HepG2 (cell line): ENCODE measurements around the gene KDM6B. TPM values are rescaled to one million over a fixed set of nuclear protein-coding genes. Genes with fewer than 3 reads are reported as not detected.

Source experiments
- E2F2 ChIP-seq: sonication (generic); formaldehyde crosslinking; IDR thresholded peaks from 2 replicates; pipeline ENCODE4 v1.4.0; 2020; ENCODE audit warnings: missing genetic modification reagents, borderline replicate concordance
- HIVEP1 ChIP-seq: sonication (generic); formaldehyde crosslinking; IDR thresholded peaks from 2 replicates; pipeline ENCODE4 v1.4.0; 2020; ENCODE audit warnings: mild to moderate bottlenecking, missing genetic modification reagents
- MIER2 ChIP-seq: IDR thresholded peaks from 2 replicates; pipeline ENCODE4 v1.6.1; 2016; ENCODE audit warnings: missing biosample characterization, missing genetic modification reagents
- MTA1 ChIP-seq: sonication (generic); formaldehyde crosslinking; IDR thresholded peaks from 2 replicates; pipeline ENCODE4 v1.4.0; 2020; ENCODE audit warnings: missing genetic modification reagents, mild to moderate bottlenecking, borderline replicate concordance
- MTA3 ChIP-seq: sonication (generic); formaldehyde crosslinking; IDR thresholded peaks from 2 replicates; pipeline ENCODE4 v1.4.0; 2020; ENCODE audit warnings: missing genetic modification reagents
- NCOA2 ChIP-seq: sonication (generic); formaldehyde crosslinking; IDR thresholded peaks from 2 replicates; pipeline ENCODE4 v1.8.0; 2022; ENCODE audit warnings: inconsistent platforms
- NFE2 ChIP-seq: sonication (generic); formaldehyde crosslinking; IDR thresholded peaks from 2 replicates; pipeline ENCODE4 v1.4.0; 2020; ENCODE audit warnings: missing genetic modification reagents
- NFRKB ChIP-seq: fragments of 450-650 bp; IDR thresholded peaks from 2 replicates; pipeline ENCODE4 v1.6.1; 2017
- PBX2 ChIP-seq: IDR thresholded peaks from 2 replicates; pipeline ENCODE4 v1.6.1; 2016; ENCODE audit warnings: control low read depth
- PHF21A ChIP-seq: sonication (generic); formaldehyde crosslinking; IDR thresholded peaks from 2 replicates; pipeline ENCODE4 v1.5.0; 2020; ENCODE audit warnings: mild to moderate bottlenecking, missing genetic modification reagents
- POLR2A ChIP-seq, 2 experiments: IDR thresholded peaks; 2 replicates each; pipeline ENCODE4 v1.6.1; 2011; ENCODE audit warnings: low read depth in 2 of 2, low read length in 2 of 2, mild to moderate bottlenecking in 1 of 2, moderate library complexity in 1 of 2; ENCODE audit not compliant: insufficient read depth in 1 of 2
- REPIN1 ChIP-seq: sonication (generic); formaldehyde crosslinking; IDR thresholded peaks from 2 replicates; pipeline ENCODE4 v1.8.0; 2022; ENCODE audit warnings: missing genetic modification reagents, low read depth, mild to moderate bottlenecking, borderline replicate concordance
- SNRNP70 ChIP-seq: fragments of 200-400 bp; formaldehyde crosslinking; IDR thresholded peaks from 2 replicates; pipeline ENCODE4 v1.6.1; 2017; ENCODE audit warnings: mild to moderate bottlenecking, low read depth, low read length, moderate library complexity
- SUZ12 ChIP-seq: fragments of 150-350 bp; IDR thresholded peaks from 2 replicates; pipeline ENCODE4 v1.6.1; 2014; ENCODE audit warnings: low read depth, low read length
- TOE1 ChIP-seq: sonication (generic); formaldehyde crosslinking; IDR thresholded peaks from 2 replicates; pipeline ENCODE4 v1.4.0; 2020; ENCODE audit warnings: mild to moderate bottlenecking, missing genetic modification reagents
- ZBTB39 ChIP-seq: sonication (generic); formaldehyde crosslinking; IDR thresholded peaks from 2 replicates; pipeline ENCODE4 v1.5.0; 2020; ENCODE audit warnings: missing genetic modification reagents
- ZNF607 ChIP-seq: sonication (generic); formaldehyde crosslinking; IDR thresholded peaks from 2 replicates; pipeline ENCODE4 v1.5.1; 2020; ENCODE audit warnings: missing genetic modification reagents, mild to moderate bottlenecking, borderline replicate concordance
- ZNF615 ChIP-seq: sonication (generic); formaldehyde crosslinking; IDR thresholded peaks from 2 replicates; pipeline ENCODE4 v1.5.0; 2020; ENCODE audit warnings: mild to moderate bottlenecking, missing genetic modification reagents, borderline replicate concordance
- polyA plus RNA-seq, 8 experiments: library from polyadenylated mRNA; depleted of rRNA in 3 of 8; stranded (reverse) in 7 of 8; unstranded in 1 of 8; fragments of >200 nt; fragmentation: Illumina TruSeq in 4 of 8; extraction: Trizol in 4 of 8; gene quantifications; 2 replicates each; pipeline versions ENCODE4 v1.2.1 to v1.2.3, GENCODE V29; 2011 to 2016; ENCODE audit warnings: low read depth in 4 of 8, missing spikeins in 1 of 8, mixed read lengths in 1 of 8; ENCODE audit not compliant: insufficient read depth in 1 of 8
- total RNA-seq, 5 experiments: library from RNA; depleted of rRNA; stranded (reverse); fragments of >200 nt; fragmentation: Illumina TruSeq; extraction: Trizol; gene quantifications; 2 replicates each; pipeline ENCODE4 v1.2.3, GENCODE V29; 2016; ENCODE audit warnings: low read depth in 1 of 5
- TF ChIP-seq, protein P1 (sequence below): sonication (generic); formaldehyde crosslinking; IDR thresholded peaks from 2 replicates; pipeline ENCODE4 v1.5.1; 2020; ENCODE audit warnings: mild to moderate bottlenecking, missing genetic modification reagents, moderate library complexity
- TF ChIP-seq, protein P2 (sequence below): sonication (generic); formaldehyde crosslinking; IDR thresholded peaks from 2 replicates; pipeline ENCODE4 v1.4.0; 2020; ENCODE audit warnings: missing genetic modification reagents

Gene KDM6B
- total and polyA plus RNA-seq, 2 of the 13 experiments (the other 11 are each of a cell fraction or from before 2014, with no cell fraction given): 1.3 to 2.1 TPM

- 0 out of 2 replicates have a peak, but pooled peaks have one; percentile 23 for TF ChIP-seq MTA1 (CRISPR knock-in tag)
- no peak for TF ChIP-seq ZNF607 (CRISPR knock-in tag)
- TF ChIP-seq ZBTB39: no peak
- TF ChIP-seq MTA3: no peak
- TF ChIP-seq TOE1 (CRISPR knock-in tag): no peak
- peak; percentile 57 to 77; a peak in 3 of 4 replicates for TF ChIP-seq POLR2A (IDR thresholded peaks at IDR 0.05; ENCODE audit: insufficient read depth in 1 of 2, low read depth in 2 of 2, low read length in 2 of 2)
- TF ChIP-seq, protein P1, sequence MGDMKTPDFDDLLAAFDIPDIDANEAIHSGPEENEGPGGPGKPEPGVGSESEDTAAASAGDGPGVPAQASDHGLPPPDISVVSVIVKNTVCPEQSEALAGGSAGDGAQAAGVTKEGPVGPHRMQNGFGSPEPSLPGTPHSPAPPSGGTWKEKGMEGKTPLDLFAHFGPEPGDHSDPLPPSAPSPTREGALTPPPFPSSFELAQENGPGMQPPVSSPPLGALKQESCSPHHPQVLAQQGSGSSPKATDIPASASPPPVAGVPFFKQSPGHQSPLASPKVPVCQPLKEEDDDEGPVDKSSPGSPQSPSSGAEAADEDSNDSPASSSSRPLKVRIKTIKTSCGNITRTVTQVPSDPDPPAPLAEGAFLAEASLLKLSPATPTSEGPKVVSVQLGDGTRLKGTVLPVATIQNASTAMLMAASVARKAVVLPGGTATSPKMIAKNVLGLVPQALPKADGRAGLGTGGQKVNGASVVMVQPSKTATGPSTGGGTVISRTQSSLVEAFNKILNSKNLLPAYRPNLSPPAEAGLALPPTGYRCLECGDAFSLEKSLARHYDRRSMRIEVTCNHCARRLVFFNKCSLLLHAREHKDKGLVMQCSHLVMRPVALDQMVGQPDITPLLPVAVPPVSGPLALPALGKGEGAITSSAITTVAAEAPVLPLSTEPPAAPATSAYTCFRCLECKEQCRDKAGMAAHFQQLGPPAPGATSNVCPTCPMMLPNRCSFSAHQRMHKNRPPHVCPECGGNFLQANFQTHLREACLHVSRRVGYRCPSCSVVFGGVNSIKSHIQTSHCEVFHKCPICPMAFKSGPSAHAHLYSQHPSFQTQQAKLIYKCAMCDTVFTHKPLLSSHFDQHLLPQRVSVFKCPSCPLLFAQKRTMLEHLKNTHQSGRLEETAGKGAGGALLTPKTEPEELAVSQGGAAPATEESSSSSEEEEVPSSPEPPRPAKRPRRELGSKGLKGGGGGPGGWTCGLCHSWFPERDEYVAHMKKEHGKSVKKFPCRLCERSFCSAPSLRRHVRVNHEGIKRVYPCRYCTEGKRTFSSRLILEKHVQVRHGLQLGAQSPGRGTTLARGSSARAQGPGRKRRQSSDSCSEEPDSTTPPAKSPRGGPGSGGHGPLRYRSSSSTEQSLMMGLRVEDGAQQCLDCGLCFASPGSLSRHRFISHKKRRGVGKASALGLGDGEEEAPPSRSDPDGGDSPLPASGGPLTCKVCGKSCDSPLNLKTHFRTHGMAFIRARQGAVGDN (CRISPR knock-in tag): peak; percentile 80
- TF ChIP-seq E2F2 (CRISPR knock-in tag): 0 out of 2 replicates have a peak, but pooled peaks have one; percentile 52
- TF ChIP-seq SUZ12: peak; percentile 83
- no peak for TF ChIP-seq MIER2 (CRISPR knock-in tag)
- TF ChIP-seq SNRNP70: no peak
- TF ChIP-seq REPIN1 (CRISPR knock-in tag): no peak; the same call in 1 of the 2 replicates
- peak; percentile 45; the same call in 1 of the 2 replicates for TF ChIP-seq NCOA2 (CRISPR knock-in tag)
- no peak for TF ChIP-seq NFRKB
- peak; percentile 1; the same call in 1 of the 2 replicates for TF ChIP-seq PHF21A (CRISPR knock-in tag)
- no peak for TF ChIP-seq ZNF615
- TF ChIP-seq, protein P2, sequence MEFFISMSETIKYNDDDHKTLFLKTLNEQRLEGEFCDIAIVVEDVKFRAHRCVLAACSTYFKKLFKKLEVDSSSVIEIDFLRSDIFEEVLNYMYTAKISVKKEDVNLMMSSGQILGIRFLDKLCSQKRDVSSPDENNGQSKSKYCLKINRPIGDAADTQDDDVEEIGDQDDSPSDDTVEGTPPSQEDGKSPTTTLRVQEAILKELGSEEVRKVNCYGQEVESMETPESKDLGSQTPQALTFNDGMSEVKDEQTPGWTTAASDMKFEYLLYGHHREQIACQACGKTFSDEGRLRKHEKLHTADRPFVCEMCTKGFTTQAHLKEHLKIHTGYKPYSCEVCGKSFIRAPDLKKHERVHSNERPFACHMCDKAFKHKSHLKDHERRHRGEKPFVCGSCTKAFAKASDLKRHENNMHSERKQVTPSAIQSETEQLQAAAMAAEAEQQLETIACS (CRISPR knock-in tag): no peak; the same call in 1 of the 2 replicates
- TF ChIP-seq HIVEP1: peak; percentile 12; the same call in 1 of the 2 replicates
- no peak for TF ChIP-seq NFE2 (CRISPR knock-in tag)
- no peak for TF ChIP-seq PBX2 (CRISPR knock-in tag)
These were observed 23.0 kb downstream of the KDM6B start, which contains the start of gene NAA38 (continued) for GRCh38 chr17:7856811-7857712.
